GM12892 (cell line): ENCODE data around the gene PPRC1.

Experiments used
- POLR2A ChIP-seq: IDR thresholded peaks from 2 replicates; pipeline ENCODE4 v1.6.1; 2011; ENCODE audit warnings: low read depth, low read length, control low read depth
- TAF1 ChIP-seq: IDR thresholded peaks from 2 replicates; pipeline ENCODE4 v1.6.1; 2011; ENCODE audit warnings: low read depth, mild to moderate bottlenecking, control low read depth, low read length, borderline replicate concordance

DNA sequence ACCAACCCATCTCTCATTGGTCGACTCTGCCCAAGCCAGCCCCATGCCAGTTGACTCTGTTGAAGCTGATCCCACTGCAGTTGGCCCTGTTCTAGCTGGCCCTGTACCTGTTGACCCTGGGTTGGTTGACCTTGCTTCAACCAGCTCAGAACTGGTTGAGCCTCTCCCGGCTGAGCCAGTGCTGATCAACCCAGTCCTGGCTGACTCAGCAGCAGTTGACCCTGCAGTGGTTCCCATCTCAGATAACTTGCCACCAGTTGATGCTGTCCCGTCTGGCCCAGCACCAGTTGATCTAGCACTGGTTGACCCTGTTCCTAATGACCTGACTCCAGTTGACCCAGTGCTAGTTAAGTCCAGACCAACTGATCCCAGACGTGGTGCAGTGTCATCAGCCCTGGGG is 7.4 kb downstream of the PPRC1 start:
- TF ChIP-seq POLR2A (no peak), TAF1 (no peak)
